ENCODE data around the gene ARHGAP6. TPM values are rescaled to one million over a fixed set of nuclear protein-coding genes. Genes with fewer than 3 reads are reported as not detected.

The ARHGAP6 gene
- total RNA-seq, 2 experiments from 2014 or later, result not detected

GRCh38 chrX:11460347-11460746 lies 205.4 kb downstream of the ARHGAP6 start:
- Mint-ChIP-seq H3K27me3 (no peaks in the 10 kb centered on the region), H3K36me3 (ENCODE audit: low read depth) (no peaks in the 10 kb centered on the region), H3K27ac (no peak overlapping the region), H3K4me3 (no peak overlapping the region), H3K4me1 (ENCODE audit: low read depth) (no peaks in the 10 kb centered on the region), H3K9me3 (no peaks in the 10 kb centered on the region)
- ChIA-PET POLR2A (interaction anchor here (0.6 kb wide), 1 partner anchor 119 kb away, joined by 3 read pairs; no protein-coding TSS in a partner anchor), CTCF (no interaction called here)
- ATAC-seq (no peak), DNase-seq (no peak)
- TF ChIP-seq CTCF (IDR thresholded peaks at IDR 0.05), result no peak
- intact Hi-C loops (cut with micrococcal nuclease), result no loop called here

GRCh38 chrX:11458170-11458569 lies 207.6 kb downstream of the ARHGAP6 start:
- intact Hi-C loops (cut with micrococcal nuclease), result no loop called here

GRCh38 chrX:11451151-11451550 lies 214.6 kb downstream of the ARHGAP6 start:
- no peak overlapping the region for H3K27ac Mint-ChIP-seq
- ATAC-seq, result no peak

More at GRCh38 chrX:11458170-11458569, 207.6 kb downstream of the ARHGAP6 start:
- ChIA-PET CTCF (no interaction called here), POLR2A (no interaction called here)
- Mint-ChIP-seq H3K27ac (no peak overlapping the region), H3K4me1 (ENCODE audit: low read depth) (no peaks in the 10 kb centered on the region), H3K9me3 (no peaks in the 10 kb centered on the region), H3K36me3 (ENCODE audit: low read depth) (no peaks in the 10 kb centered on the region), H3K27me3 (no peaks in the 10 kb centered on the region), H3K4me3 (no peak overlapping the region)
- TF ChIP-seq CTCF (IDR thresholded peaks at IDR 0.05), result no peak
- DNase-seq (no peak), ATAC-seq (no peak)

GRCh38 chrX:11450354-11450753 lies 215.4 kb downstream of the ARHGAP6 start:
- ChIA-PET POLR2A (no interaction called here), CTCF (no interaction called here)
- H3K27me3 Mint-ChIP-seq, result no peaks in the 10 kb centered on the region

More at GRCh38 chrX:11451151-11451550, 214.6 kb downstream of the ARHGAP6 start:
- DNase-seq, result no peak
- CTCF ChIA-PET, result no interaction called here
- POLR2A ChIA-PET, result no interaction called here
- intact Hi-C loops (cut with micrococcal nuclease), result no loop called here
- Mint-ChIP-seq H3K4me3 (no peak overlapping the region), H3K36me3 (ENCODE audit: low read depth) (no peaks in the 10 kb centered on the region), H3K27me3 (no peaks in the 10 kb centered on the region), H3K9me3 (no peaks in the 10 kb centered on the region), H3K4me1 (ENCODE audit: low read depth) (no peaks in the 10 kb centered on the region)
- no peak for TF ChIP-seq CTCF (IDR thresholded peaks at IDR 0.05)

GRCh38 chrX:11449613-11450012 lies 216.1 kb downstream of the ARHGAP6 start:
- Mint-ChIP-seq H3K4me3 (no peak overlapping the region), H3K4me1 (ENCODE audit: low read depth) (no peaks in the 10 kb centered on the region), H3K27me3 (no peaks in the 10 kb centered on the region), H3K9me3 (no peaks in the 10 kb centered on the region), H3K36me3 (ENCODE audit: low read depth) (no peaks in the 10 kb centered on the region), H3K27ac (no peak overlapping the region)
- ChIA-PET CTCF (no interaction called here), POLR2A (no interaction called here)
- no peak for TF ChIP-seq CTCF (IDR thresholded peaks at IDR 0.05)
- ATAC-seq (no peak), DNase-seq (no peak)
- intact Hi-C loops (cut with micrococcal nuclease), result no loop called here

More at GRCh38 chrX:11450354-11450753, 215.4 kb downstream of the ARHGAP6 start:
- Mint-ChIP-seq H3K4me3 (no peak overlapping the region), H3K4me1 (ENCODE audit: low read depth) (no peaks in the 10 kb centered on the region), H3K9me3 (no peaks in the 10 kb centered on the region), H3K36me3 (ENCODE audit: low read depth) (no peaks in the 10 kb centered on the region), H3K27ac (no peak overlapping the region)
- intact Hi-C loops (cut with micrococcal nuclease), result no loop called here
- DNase-seq, result no peak
- TF ChIP-seq CTCF (IDR thresholded peaks at IDR 0.05), result no peak
- ATAC-seq, result no peak

Data from activated CD8-positive, alpha-beta T cell treated with anti-CD3 and anti-CD28 coated beads for 36 hours (primary cell).